ENCODE results near the gene PAGR1. TPM values are rescaled to one million over a fixed set of nuclear protein-coding genes. Genes with fewer than 3 reads are reported as not detected.

The PAGR1 gene
- total and polyA plus RNA-seq, 9 of the 15 experiments (the other 6 are each of a cell fraction or from before 2014, with no cell fraction given): 1.4 to 58.2 (median 16.8) TPM

- TF ChIP-seq, protein P1, sequence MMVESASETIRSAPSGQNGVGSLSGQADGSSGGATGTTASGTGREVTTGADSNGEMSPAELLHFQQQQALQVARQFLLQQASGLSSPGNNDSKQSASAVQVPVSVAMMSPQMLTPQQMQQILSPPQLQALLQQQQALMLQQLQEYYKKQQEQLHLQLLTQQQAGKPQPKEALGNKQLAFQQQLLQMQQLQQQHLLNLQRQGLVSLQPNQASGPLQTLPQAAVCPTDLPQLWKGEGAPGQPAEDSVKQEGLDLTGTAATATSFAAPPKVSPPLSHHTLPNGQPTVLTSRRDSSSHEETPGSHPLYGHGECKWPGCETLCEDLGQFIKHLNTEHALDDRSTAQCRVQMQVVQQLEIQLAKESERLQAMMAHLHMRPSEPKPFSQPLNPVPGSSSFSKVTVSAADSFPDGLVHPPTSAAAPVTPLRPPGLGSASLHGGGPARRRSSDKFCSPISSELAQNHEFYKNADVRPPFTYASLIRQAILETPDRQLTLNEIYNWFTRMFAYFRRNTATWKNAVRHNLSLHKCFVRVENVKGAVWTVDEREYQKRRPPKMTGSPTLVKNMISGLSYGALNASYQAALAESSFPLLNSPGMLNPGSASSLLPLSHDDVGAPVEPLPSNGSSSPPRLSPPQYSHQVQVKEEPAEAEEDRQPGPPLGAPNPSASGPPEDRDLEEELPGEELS (CRISPR knock-in tag; IDR thresholded peaks at IDR 0.05; ENCODE audit: borderline replicate concordance): 0 out of 2 replicates have a peak, but pooled peaks have one; percentile 74
- no peak for TF ChIP-seq HOXB6 (CRISPR knock-in tag; IDR thresholded peaks at IDR 0.05; ENCODE audit: borderline replicate concordance)
- no peak for TF ChIP-seq EHMT2 (IDR thresholded peaks at IDR 0.05)
- no peak for TF ChIP-seq TCF7 (IDR thresholded peaks at IDR 0.05; ENCODE audit: borderline replicate concordance)
- no peak for TF ChIP-seq GTF2A2 (tag; IDR thresholded peaks at IDR 0.05)
- TF ChIP-seq LARP7 (IDR thresholded peaks at IDR 0.05): no peak; the same call in 1 of the 2 replicates
- no peak for TF ChIP-seq TCFL5 (CRISPR knock-in tag; conservative IDR thresholded peaks at IDR 0.05)
- TF ChIP-seq ASH1L (IDR thresholded peaks at IDR 0.05; ENCODE audit: borderline replicate concordance, low read depth, partially characterized antibody): peak; percentile 94
- peak; percentile 33 for TF ChIP-seq POU5F1 (IDR thresholded peaks at IDR 0.05; ENCODE audit: borderline replicate concordance, low read depth, low read length, partially characterized antibody)
- TF ChIP-seq MECOM (CRISPR knock-in tag; IDR thresholded peaks at IDR 0.05): no peak
- TF ChIP-seq SAFB2 (IDR thresholded peaks at IDR 0.05; ENCODE audit: borderline replicate concordance, low read depth, low read length, severe bottlenecking): no peak
- TF ChIP-seq FOXP1 (CRISPR knock-in tag; IDR thresholded peaks at IDR 0.05): no peak
- TF ChIP-seq DEAF1 (CRISPR knock-in tag; IDR thresholded peaks at IDR 0.05): peak; percentile 13; the same call in 1 of the 2 replicates
- TF ChIP-seq ESRRB (CRISPR knock-in tag; IDR thresholded peaks at IDR 0.05; ENCODE audit: borderline replicate concordance): no peak
- TF ChIP-seq, protein P2, sequence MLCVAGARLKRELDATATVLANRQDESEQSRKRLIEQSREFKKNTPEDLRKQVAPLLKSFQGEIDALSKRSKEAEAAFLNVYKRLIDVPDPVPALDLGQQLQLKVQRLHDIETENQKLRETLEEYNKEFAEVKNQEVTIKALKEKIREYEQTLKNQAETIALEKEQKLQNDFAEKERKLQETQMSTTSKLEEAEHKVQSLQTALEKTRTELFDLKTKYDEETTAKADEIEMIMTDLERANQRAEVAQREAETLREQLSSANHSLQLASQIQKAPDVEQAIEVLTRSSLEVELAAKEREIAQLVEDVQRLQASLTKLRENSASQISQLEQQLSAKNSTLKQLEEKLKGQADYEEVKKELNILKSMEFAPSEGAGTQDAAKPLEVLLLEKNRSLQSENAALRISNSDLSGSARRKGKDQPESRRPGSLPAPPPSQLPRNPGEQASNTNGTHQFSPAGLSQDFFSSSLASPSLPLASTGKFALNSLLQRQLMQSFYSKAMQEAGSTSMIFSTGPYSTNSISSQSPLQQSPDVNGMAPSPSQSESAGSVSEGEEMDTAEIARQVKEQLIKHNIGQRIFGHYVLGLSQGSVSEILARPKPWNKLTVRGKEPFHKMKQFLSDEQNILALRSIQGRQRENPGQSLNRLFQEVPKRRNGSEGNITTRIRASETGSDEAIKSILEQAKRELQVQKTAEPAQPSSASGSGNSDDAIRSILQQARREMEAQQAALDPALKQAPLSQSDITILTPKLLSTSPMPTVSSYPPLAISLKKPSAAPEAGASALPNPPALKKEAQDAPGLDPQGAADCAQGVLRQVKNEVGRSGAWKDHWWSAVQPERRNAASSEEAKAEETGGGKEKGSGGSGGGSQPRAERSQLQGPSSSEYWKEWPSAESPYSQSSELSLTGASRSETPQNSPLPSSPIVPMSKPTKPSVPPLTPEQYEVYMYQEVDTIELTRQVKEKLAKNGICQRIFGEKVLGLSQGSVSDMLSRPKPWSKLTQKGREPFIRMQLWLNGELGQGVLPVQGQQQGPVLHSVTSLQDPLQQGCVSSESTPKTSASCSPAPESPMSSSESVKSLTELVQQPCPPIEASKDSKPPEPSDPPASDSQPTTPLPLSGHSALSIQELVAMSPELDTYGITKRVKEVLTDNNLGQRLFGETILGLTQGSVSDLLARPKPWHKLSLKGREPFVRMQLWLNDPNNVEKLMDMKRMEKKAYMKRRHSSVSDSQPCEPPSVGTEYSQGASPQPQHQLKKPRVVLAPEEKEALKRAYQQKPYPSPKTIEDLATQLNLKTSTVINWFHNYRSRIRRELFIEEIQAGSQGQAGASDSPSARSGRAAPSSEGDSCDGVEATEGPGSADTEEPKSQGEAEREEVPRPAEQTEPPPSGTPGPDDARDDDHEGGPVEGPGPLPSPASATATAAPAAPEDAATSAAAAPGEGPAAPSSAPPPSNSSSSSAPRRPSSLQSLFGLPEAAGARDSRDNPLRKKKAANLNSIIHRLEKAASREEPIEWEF (CRISPR knock-in tag; IDR thresholded peaks at IDR 0.05): no peak
- TF ChIP-seq MBD2 (IDR thresholded peaks at IDR 0.05; ENCODE audit: borderline replicate concordance, low read depth): peak; percentile 98
- no peak for TF ChIP-seq HMG20A (CRISPR knock-in tag; conservative IDR thresholded peaks at IDR 0.05)
- peak; percentile 36 to 50; a peak in 3 of 4 replicates for TF ChIP-seq SIX5 (IDR thresholded peaks at IDR 0.05; ENCODE audit: borderline replicate concordance in 1 of 2, insufficient read depth in 1 of 2, low read depth in 1 of 2, low read length in 2 of 2)
- no peak for TF ChIP-seq ZNF140 (CRISPR knock-in tag; IDR thresholded peaks at IDR 0.05)
Measured at GRCh38 chr16:29862884-29863668, 47.1 kb downstream of the PAGR1 start, which contains the start of gene CDIPT (continued).

All from K562 (cell line).